ENCODE measurements around the gene FCHO1.

Gene FCHO1

DNA sequence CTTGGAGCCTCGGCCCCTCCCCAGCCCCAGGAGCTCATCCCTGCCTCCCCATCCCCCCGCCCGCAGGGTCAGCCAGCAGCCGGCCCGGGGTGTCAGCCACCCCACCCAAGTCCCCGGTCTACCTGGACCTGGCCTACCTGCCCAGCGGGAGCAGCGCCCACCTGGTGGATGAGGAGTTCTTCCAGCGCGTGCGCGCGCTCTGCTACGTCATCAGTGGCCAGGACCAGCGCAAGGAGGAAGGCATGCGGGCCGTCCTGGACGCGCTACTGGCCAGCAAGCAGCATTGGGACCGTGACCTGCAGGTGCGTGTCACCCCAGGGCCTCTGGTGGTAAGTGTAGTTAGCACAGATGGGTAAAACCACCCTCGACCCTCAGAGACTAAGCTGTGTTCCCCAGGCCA is 18.1 kb upstream of the FCHO1 start:
- no peak for DNase-seq (ENCODE audit: low read depth)

DNA sequence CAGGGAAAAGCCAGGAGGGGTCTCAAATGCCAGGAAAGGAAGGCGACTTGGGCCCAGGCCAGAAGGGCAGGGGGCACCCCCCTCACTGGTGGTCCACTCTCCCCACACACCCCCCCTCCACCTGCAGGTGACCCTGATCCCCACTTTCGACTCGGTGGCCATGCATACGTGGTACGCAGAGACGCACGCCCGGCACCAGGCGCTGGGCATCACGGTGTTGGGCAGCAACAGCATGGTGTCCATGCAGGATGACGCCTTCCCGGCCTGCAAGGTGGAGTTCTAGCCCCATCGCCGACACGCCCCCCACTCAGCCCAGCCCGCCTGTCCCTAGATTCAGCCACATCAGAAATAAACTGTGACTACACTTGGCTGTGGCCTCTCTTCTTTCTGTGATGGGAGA is 17.1 kb upstream of the FCHO1 start:
- DNase-seq (ENCODE audit: low read depth): no peak

DNA sequence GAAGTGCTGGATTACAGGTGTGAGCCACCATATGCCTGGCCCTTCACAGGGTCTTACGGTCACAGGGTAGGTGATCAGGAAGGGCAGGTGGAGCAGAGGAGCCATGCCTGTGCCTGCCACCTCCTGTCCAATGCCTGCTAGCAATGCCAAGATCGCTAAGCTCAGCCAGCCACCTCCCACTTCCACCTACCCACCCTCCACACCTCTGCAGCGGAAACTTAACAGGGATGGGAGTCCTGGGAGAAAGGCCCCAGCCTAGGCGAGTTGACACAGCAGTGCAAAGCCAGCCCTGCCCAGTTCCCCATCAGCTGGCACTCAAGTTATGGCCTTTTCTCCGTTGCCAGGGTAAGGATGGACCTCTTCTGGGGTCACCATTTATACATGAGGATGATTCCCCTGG is 15.9 kb upstream of the FCHO1 start:
- DNase-seq (ENCODE audit: low read depth): no peak

DNA sequence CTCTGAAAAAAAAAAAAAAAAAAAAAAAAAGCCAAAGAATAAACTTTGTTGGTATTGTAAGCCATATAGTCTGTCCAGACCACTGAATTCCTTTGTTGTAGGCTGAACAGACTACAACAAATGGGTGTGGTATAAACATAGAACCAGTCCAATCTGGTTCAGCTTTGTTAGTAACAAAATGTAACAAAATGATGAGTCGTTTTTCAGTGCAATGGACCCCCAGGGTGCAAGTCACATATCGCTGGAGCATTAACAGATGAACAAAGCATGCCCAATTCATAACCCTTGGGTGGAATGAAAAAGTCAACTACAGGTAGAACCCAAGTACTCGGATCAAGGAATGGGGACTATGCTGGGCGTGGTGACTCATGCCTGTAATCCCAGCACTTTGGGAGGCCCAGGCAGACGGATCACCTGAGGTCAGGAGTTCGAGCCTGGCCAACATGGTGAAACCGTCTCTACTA is 13.6 kb upstream of the FCHO1 start:
- DNase-seq (ENCODE audit: low read depth): no peak

DNA sequence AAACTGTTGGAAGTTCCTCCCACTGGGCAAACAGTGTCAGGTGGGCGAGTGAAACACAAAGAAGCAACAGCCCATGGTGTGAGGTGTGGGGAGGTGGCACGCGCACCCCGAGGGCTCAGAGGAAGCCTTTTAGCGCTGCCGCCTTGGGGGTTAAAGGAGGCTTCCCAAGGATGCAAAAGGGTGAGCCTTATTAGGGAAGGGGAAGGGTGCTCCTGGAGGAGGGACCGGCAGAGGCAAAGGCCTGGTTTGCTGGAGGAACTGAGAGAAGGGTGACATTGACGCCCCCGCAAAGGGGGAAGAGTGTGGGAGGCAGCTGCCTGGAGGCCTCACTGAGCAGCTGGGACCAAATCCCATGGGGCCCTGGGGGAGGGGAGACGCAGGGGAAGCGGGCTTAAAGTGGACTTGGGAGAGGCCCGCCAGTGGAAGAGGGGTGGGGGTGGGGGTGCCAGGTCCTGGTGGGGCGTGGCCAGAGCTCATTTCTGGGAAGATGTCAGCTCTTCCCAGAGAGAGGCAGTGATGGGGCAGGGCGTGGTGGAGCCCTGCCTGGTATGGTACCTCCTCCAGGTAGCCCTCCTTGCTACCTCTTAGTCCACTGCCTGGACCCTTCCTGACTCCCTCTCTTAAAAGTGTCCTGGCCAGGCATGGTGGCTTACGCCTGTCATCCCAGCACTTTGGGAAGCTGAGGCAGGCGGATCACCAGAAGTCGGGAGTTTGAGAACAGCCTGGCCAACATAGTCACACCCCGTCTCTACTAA is 12.0 kb upstream of the FCHO1 start:
- no peak for DNase-seq (ENCODE audit: low read depth)

DNA sequence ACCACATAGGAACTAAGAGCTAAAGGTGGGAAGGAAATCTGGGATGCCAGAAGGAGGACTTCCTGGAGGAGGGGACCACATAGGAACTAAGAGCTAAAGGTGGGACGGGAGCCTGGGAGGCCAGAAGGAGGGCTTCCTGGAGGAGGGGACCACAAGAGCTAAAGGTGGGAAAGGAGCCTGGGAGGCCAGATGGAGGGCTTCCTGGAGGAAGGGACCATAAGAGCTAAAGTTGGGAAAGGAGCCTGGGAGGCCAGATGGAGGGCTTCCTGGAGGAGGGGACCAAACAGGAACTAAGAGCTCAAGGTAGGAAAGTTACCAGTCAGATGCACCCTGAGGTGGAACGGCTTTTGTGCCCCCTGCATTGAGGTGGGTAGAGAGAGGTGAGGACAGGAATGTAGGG is 9.8 kb upstream of the FCHO1 start:
- no peak for DNase-seq (ENCODE audit: low read depth)

DNA sequence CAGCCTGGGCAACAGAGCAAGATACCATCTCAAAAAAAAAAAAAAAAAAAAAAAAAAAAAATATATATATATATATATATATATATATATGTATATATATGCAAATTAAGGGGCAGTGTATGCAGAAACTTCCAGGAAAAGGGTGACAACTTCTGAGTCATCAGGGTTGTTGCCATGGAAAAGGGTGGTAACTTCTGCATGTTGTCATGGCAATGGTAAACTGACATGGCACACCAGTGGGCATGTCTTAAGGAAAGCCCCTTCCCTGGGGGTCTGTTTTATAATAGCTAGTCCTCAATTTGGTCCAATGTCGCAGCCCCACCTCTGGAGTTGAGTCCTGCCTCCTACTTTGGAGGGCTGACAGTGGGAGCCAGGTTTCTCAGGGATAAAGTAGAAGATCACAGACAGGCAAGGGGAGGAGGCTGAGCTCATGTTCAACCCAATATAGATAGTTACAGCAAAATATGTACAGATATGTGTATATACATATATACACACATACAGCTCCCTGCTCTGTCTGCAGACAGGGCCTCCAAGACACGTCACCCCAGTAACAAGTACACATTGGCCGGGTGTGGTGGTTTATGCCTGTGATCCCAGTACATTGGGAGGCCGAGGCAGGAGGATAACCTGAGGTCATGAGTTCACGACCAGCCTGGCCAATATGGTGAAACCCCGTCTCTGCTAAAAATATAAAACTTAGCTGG is 7.2 kb upstream of the FCHO1 start:
- peak; percentile 31 for DNase-seq (ENCODE audit: low read depth)

DNA sequence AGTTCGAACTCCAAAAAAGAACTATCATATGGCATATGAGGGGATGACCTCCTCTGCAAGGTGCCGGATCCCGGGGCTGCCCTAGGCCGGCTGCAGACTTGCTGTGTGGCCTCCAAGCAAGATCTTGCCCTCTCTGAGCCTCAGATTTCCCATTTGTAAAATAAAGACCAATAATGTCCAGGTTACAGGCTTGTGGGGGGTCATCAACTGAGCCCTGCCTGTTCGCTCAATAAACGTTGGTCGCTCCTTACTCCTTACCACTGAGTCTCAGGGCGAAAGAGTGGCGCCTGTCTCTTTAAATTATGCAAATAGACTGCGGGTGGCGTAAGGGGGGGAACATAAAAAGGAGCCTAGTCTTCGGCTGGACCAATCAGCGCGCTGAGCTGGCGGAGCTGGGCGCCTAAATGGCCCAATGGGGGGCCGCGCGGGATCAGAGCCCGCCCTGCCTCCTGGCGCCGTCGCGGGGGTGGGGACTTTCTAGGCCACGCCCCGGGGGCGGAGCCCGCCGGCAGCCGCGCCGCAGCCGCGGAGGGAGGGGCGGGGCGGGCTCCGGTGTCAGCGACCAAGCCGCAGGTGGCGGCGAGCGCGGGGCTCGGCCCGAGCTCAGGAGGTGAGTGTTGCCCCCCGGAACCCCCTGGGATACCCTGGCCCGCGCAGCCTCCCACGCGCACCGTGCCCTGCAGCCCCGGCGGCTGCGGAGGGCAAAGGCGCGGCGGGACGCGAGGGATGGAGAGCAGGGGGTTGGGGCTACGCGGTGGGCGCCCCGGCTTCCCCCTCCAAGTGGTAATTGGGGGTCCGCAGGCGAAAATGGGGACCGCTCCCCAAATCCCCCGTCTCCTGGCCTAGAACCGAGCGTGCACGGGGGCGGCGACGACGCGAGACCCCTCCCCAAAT is 3.8 kb upstream of the FCHO1 start:
- peak; percentile 78 for DNase-seq (ENCODE audit: low read depth)

DNA sequence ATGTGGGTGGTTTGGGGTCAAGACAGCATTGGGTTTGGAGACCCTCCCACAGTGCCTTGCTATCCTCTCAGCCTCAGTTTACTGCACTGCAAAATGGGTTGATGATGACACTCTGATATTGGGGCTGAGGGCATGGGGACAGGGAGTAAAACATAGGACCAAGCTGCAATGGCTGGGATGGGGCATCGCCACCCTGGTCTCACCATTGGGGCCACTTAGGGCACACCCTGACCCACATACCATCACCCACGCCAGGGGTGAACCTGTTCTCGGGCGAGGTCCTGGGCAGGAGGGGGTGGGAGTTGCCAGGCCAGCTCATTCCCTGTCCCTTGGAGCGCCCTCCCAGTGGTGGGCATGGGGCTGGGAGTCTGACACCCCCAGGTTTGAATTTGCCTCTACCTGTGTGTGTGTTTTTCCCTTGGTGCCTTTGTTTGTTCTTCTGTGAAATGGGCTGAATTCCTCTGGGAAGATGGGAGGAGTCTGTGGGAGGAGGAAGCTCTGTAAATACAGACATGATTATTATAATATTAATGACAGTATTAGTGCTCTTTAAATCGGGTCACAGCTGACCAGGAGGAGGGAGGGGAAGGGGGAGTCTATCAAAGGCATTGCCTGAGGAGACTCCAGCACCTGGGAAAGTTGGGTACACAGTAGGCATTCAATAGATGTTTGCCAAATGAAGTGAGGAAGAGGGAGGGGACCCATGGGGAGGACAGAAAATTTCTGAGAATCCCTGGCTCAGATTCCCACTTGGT is 2.2 kb upstream of the FCHO1 start:
- no peak for DNase-seq (ENCODE audit: low read depth)

DNA sequence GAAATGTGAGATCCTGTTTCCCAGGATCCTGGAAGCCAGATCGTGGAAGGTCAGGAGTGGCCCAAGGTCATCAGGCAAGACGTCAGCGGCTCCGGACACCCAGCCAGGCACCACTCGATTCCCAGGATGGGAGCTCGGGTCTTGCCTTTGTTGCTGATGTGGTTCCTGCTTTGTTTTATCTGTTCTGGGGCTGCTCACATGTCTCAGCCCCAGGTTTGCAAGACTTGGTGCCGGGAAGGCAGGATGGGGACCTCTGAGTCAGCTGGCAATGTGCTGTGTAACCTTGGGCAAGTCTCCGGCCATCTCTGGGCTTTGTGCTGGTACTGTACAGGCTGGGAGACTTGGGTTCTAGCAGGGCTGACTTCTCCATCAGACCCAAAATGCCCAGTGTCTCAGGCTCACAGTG is 1.4 kb upstream of the FCHO1 start:
- no peak for DNase-seq (ENCODE audit: low read depth)

DNA sequence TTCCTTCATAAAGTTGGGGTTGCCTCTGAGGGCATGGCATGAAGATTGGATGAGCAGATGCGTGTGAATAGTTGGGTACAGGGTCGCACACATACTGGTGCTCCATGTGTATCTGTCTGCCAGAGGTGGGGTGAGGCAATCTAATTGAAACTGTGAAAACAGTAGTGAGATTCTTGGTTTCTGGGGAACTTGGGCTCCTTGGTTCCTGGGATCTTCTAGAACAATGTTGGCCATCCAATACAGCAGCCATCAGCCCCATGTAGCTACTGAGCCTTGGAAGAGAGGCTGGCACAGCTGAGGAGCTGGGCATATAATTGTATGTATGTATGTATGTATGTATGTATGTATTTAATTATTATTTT is 616 bp downstream of the FCHO1 start:
- DNase-seq (ENCODE audit: low read depth): no peak

DNA sequence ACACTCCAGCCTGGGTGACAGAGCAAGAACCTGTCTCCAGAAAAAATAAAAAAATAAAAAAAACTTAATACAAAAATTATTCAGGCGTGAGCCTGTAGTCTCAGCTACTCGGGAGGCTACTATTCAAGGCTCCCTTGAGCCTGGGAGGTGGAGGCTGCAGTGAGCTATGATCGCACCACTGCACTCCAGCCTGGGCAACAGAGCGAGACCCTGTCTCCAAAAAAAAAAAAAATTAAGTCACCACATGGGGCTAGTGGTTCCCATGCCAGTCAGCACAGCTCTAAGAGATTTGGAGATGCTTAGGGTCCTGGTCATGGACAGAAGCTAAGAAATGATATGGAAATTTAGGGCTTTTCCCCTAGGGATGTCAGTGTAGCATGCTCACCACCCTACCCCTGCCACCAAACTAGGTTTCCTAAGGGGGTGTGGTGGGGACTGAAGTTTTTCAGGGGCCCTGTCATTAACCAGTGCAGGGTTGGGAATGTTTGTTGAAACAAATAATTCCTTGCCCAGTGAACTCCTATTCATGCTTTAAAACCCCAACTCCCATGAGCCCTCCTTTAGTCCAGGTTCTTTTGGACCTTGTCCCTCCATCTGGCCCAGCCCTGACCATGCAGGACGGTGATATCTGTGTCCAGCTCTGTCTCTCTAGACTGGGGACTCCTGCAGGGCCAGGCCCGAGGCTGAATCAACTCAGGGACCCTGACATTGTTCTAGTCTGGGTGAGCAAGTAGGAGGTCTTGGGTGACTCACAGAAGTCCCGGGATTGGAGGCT is 1.8 kb downstream of the FCHO1 start:
- no peak for DNase-seq (ENCODE audit: low read depth)

DNA sequence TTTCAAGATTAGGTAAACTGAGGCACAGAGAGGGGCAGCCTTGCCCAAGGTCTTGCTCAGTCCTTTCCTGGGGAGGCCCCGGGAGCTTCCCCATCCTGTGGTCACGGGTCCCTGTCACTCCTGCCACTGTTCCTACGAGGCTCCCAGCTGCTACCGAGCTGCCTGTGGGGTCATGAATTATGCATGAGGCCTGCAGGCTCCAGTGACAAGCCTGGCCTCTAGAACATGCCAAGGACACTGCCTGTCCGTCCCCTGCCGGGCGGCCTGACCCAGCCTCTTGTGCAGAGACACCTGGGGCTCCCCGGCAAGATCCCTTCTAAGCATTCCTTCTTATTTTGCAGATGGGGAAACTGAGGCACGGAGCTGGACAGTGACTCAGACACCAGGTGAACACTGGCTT is 2.7 kb downstream of the FCHO1 start:
- no peak for DNase-seq (ENCODE audit: low read depth)

DNA sequence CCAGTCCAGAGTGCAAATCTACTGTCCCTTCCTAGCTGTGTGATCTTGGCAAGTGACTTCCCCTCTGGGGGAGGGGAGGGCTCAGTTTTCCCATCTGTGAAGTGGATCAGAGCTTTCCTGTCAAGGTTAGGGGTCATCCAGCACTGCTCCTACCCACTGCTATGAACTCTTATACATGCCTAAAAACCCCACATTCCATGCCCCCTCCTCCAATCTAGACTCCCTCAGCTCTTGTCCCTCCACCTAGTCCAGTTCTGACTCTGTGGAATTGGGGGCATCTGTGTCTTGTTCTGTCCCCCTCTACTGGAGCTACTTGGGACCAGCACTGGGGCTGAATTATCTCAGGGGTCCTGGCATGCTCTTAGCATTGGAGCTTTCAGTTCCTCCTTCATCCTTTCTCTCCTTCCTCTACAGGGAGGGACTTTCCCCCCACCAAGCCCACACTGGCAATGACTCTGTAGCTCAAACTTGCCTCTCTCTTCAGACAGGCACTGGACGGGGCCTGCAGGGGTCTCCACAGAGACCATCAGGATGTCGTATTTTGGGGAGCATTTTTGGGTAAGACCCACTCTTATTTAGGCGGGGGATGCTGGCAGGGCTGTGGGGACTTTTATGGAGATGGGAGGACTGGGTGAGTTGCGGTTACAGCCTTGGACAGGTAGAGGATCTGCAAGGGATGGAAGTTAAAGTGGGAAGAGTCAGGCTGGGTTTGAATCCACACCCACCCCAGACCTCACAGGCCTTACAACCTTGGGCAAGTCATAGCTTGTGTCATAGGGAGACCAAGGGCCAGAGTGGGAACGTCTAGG is 3.6 kb downstream of the FCHO1 start:
- no peak for DNase-seq (ENCODE audit: low read depth)

DNA sequence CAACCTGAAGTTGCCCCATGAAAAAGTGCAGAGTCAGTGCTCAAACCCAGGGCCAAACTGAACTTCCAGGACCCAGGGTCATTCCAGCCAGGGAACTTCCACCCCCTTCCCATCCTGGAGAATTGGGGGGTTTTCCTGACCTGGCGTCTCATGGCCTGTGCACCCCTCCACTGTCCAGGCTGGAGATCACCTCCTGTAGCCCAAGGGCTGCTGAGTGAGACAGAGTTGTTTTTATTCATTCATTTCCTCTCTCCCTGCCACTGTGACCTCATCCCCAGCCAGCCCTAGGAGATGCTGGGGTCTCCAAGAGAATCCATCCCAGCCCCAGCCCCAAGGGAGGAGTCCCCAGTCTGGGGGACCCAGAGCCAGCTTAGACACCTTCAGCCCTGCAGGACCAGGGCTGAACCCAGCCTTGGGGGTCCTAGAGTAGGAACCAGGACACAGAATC is 4.2 kb downstream of the FCHO1 start:
- no peak for DNase-seq (ENCODE audit: low read depth)

DNA sequence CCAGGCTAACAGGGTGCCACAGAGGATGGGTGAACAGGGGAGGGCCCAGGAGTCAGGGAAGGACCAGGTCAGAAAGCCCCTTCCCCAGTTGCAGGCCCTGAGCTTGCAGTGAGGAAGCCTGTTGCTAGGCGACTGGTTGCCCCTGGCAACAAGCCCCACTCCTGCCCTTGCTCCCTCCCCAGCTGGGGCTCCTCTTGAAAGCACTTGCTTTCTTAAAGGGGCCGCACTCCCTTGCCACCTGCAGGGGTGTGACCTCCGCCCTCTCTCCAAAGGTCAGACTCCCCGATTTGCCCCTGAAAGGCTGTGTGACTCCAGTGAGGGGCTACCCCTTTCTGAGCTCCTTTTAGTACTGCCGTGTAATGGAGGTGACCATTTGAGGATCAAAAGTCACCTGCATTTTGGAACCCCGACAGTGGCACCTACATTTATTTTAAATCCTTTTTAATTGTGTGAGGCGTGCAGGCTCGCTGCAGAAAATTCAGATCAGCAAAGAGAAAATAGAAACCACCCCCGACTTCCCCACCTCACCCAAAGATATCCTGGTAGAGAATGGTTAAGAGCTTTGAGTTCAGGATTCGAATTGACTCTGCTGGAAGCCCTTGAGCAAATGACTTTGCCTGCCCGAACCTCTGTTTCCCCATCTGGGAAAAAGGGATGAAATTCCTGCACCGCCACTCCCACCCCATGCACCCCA is 4.8 kb downstream of the FCHO1 start:
- DNase-seq (ENCODE audit: low read depth): no peak

DNA sequence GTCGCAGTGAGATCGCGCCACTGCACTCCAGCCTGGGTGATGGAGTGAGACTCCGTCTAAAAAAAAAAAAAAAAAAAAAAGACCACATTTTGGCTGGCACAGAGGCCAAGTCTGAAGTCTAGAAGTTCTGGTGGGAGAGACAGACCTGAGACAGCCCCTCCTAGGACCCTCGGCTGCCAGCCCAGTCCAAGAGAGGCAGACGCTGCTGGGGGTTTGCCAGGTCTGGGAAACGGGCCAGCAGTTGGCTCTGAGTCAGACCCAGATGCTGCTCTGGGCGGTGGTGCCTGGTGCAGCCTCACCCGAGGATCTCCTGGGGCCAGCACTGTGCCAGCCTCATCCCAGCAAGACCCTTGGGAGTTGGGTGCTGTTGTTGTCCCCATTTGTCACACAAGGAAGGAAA is 5.8 kb downstream of the FCHO1 start:
- no peak for DNase-seq (ENCODE audit: low read depth)

DNA sequence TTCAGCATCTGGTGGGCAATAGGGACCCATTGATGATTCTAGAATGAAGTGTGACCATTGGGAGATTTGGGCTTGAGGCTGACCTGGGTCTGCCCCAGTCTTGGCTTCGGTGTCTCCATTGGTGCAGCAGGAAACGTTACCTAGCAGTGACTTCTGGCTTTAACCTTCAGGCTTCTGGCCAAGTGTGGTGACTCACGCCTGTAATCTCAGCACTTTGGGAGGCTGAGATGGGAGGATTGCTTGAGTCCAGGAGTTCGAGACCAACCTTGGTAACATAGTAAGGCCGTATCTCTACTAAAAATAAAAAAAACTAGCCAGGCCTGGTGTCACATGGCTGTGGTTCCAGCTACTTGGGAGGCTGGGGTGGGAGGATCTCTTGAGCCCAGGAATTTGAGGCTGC is 7.2 kb downstream of the FCHO1 start:
- no peak for DNase-seq (ENCODE audit: low read depth)

DNA sequence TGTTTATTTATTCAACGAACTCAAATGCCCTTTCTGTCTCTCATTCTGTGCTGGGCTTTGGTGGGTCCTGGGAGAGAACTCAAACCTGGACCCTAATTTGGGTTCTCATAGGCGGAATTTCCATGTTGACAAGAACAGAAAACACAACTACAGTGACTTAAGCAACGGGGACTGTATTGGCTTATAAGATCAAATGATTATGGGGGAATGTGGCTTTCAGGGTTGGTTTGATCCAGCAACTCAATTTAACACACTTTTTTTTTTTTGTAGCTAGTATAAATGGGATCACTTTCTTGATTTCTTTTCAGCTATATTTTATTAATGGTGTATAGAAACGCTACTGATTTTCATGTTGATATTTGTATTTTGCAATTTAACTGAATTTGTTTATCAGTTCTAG is 9.9 kb downstream of the FCHO1 start:
- no peak for DNase-seq (ENCODE audit: low read depth)
